CD14-positive monocyte (primary cell): Measurements from ENCODE around the gene TCP11L1. TPM values are rescaled to one million over a fixed set of nuclear protein-coding genes. Genes with fewer than 3 reads are reported as not detected.
"Not testable (repeated sequence)": the region's sequence is repeated elsewhere in the genome, so short reads cannot be mapped to it uniquely, and the experiment has no call there.

Experiments
- DNase-seq, 3 donors: peaks; one replicate each; pipeline ENCODE4 v3.0.0-alpha.2; 2011 to 2022
- H2AFZ ChIP-seq: 2 replicates; pipeline ENCODE4 v1.6.0; 2012; ENCODE audit warnings: mild to moderate bottlenecking, low read depth, low read length, inconsistent platforms; ENCODE audit not compliant: insufficient read depth, poor library complexity, severe bottlenecking
- H3K27ac ChIP-seq, 2 donors: 1 replicate in 1 of 2; 2 replicates in 1 of 2; pipeline ENCODE4 v1.5.1; 2012 to 2013; ENCODE audit warnings: low read length in 2 of 2, control low read depth in 1 of 2, inconsistent platforms in 1 of 2, low read depth in 1 of 2, mild to moderate bottlenecking in 1 of 2
- H3K27me3 ChIP-seq, 2 donors: one replicate each; pipeline versions ENCODE4 v1.6.0 to v1.6.1; 2011 to 2013; ENCODE audit warnings: low read length in 2 of 2; ENCODE audit not compliant: control insufficient read depth in 2 of 2, insufficient read depth in 2 of 2
- H3K36me3 ChIP-seq, 2 donors: replicated peaks in 1 of 2; 1 replicate in 1 of 2; 2 replicates in 1 of 2; pipeline versions ENCODE4 v1.5.1 to v1.6.1; 2012 to 2013; ENCODE audit warnings: low read length in 2 of 2, control low read depth in 1 of 2, inconsistent platforms in 1 of 2, mild to moderate bottlenecking in 1 of 2; ENCODE audit not compliant: insufficient read depth in 2 of 2, control insufficient read depth in 1 of 2
- H3K4me1 ChIP-seq, 2 donors: 1 replicate in 1 of 2; 2 replicates in 1 of 2; pipeline versions ENCODE4 v1.5.1 to v1.6.1; 2012 to 2013; ENCODE audit warnings: low read length in 2 of 2, control low read depth in 1 of 2, inconsistent platforms in 1 of 2, mild to moderate bottlenecking in 1 of 2, moderate library complexity in 1 of 2; ENCODE audit not compliant: insufficient read depth in 2 of 2, control insufficient read depth in 1 of 2
- H3K4me2 ChIP-seq: replicated peaks from 2 replicates; pipeline ENCODE3; 2012; ENCODE audit warnings: low read length, moderate library complexity, mild to moderate bottlenecking; ENCODE audit not compliant: poor library complexity, severe bottlenecking; ENCODE audit errors: extremely low read depth
- H3K4me3 ChIP-seq, 3 experiments: fragments of 200-600 bp in 1 of 3; sonication (generic) in 1 of 3; replicated peaks in 1 of 3; 1 replicate in 2 of 3; 2 replicates in 1 of 3; pipeline ENCODE4 v1.5.1; 2011 to 2013; ENCODE audit warnings: low read length in 3 of 3, mild to moderate bottlenecking in 3 of 3, control low read depth in 2 of 3, low read depth in 2 of 3, inconsistent platforms in 1 of 3, moderate library complexity in 1 of 3
- H3K79me2 ChIP-seq: 2 replicates; pipeline ENCODE4 v1.6.0; 2012; ENCODE audit warnings: mild to moderate bottlenecking, control low read depth, inconsistent platforms, low read length, moderate library complexity; ENCODE audit not compliant: insufficient read depth
- H3K9ac ChIP-seq: 2 replicates; pipeline ENCODE4 v1.6.0; 2017; ENCODE audit warnings: low read length, mild to moderate bottlenecking; ENCODE audit not compliant: insufficient read depth, poor library complexity, severe bottlenecking
- H3K9me3 ChIP-seq, 2 donors: replicated peaks in 1 of 2; 1 replicate in 1 of 2; 2 replicates in 1 of 2; pipeline versions ENCODE4 v1.5.1 to v1.6.1; 2012 to 2013; ENCODE audit warnings: low read length in 2 of 2, control low read depth in 1 of 2; ENCODE audit not compliant: control insufficient read depth in 1 of 2, insufficient read depth in 1 of 2
- H4K20me1 ChIP-seq: 2 replicates; pipeline ENCODE4 v1.6.0; 2012; ENCODE audit warnings: mild to moderate bottlenecking, low read length, control low read depth, moderate library complexity; ENCODE audit not compliant: insufficient read depth
- H3K27ac Mint-ChIP-seq, 7 donors: one replicate each; pipeline ENCODE4 v1.8.0; 2020; ENCODE audit warnings: mild to moderate bottlenecking in 7 of 7, mixed read lengths in 7 of 7, moderate library complexity in 6 of 7, inconsistent platforms in 2 of 7
- H3K27me3 Mint-ChIP-seq, 3 donors: one replicate each; pipeline ENCODE4 v1.8.0; 2021 to 2022; ENCODE audit warnings: low read depth in 3 of 3, mild to moderate bottlenecking in 3 of 3, mixed read lengths in 3 of 3, moderate library complexity in 3 of 3, inconsistent platforms in 1 of 3
- H3K36me3 Mint-ChIP-seq, 2 donors: one replicate each; pipeline ENCODE4 v1.8.0; 2020; ENCODE audit warnings: mixed read lengths in 2 of 2, inconsistent platforms in 1 of 2, mild to moderate bottlenecking in 1 of 2
- H3K4me1 Mint-ChIP-seq: one replicate; pipeline ENCODE4 v1.8.0; 2020; ENCODE audit warnings: mild to moderate bottlenecking, mixed read lengths
- H3K4me3 Mint-ChIP-seq, 2 donors: one replicate each; pipeline ENCODE4 v1.8.0; 2020; ENCODE audit warnings: mild to moderate bottlenecking in 2 of 2, mixed read lengths in 2 of 2, moderate library complexity in 1 of 2
- H3K9me3 Mint-ChIP-seq, 7 donors: one replicate each; pipeline ENCODE4 v1.8.0; 2020 to 2022; ENCODE audit warnings: mixed read lengths in 7 of 7, mild to moderate bottlenecking in 6 of 7, moderate library complexity in 6 of 7, inconsistent platforms in 2 of 7
- WGBS: methylation state at CpG from one replicate; pipeline ENCODE4 v1.1.5; 2013; ENCODE audit warnings: missing lambda C conversion rate; ENCODE audit not compliant: insufficient coverage; 5-methylcytosine and 5-hydroxymethylcytosine counted together
- intact Hi-C, 2 donors: fragments of 100-400 bp; cut with micrococcal nuclease; formaldehyde crosslinking; loops; one replicate each; pipeline versions ENCODE4 v1.15.0 to v1.15.1; 2023
- polyA plus RNA-seq, 3 donors: library from polyadenylated mRNA; depleted of rRNA in 1 of 3; unstranded in 2 of 3; stranded (reverse) in 1 of 3; fragments of 300-500 nt in 2 of 3; fragments of >200 nt in 1 of 3; fragmentation: Illumina TruSeq in 2 of 3; gene quantifications; 1 replicate in 2 of 3; 2 replicates in 1 of 3; pipeline ENCODE4 v1.2.3, GENCODE V29; 2012 to 2021
- TF ChIP-seq, protein P1 (sequence below): fragments of 200-600 bp; IDR thresholded peaks from one replicate; pipeline ENCODE4 v1.8.0; 2022; ENCODE audit warnings: antibody characterized with exemption, mild to moderate bottlenecking

Gene TCP11L1
- polyA plus RNA-seq, 3 donors = 5.1 to 11.2 (median 7.0) TPM

- Histone ChIP-seq H3K27ac (no peak overlapping the region), H3K4me2 (no peak overlapping the region), H3K27me3 (no peaks in the 10 kb centered on the region), H3K79me2 (peaks cover 22% of the 10 kb centered on the region), H3K9me3 (no peaks in the 10 kb centered on the region), H4K20me1 (no peaks in the 10 kb centered on the region), H3K36me3 (peaks cover 11 to 37% of the 10 kb centered on the region in 2 donors), H2AFZ (no peak overlapping the region), H3K4me1 (peaks cover 26 to 32% of the 10 kb centered on the region in 2 donors), H3K9ac (no peak overlapping the region), H3K4me3 (no peak overlapping the region)
- intact Hi-C loops = no loop called here
- WGBS = 100% methylated on average over 8 of the region's 8 CpGs
- H3K4me1 Mint-ChIP-seq = peaks cover 32% of the 10 kb centered on the region
- H3K9me3 Mint-ChIP-seq = no peaks in the 10 kb centered on the region
- H3K36me3 Mint-ChIP-seq = peaks cover 29 to 40% of the 10 kb centered on the region in 2 donors
- no peaks in the 10 kb centered on the region for H3K27me3 Mint-ChIP-seq
- no peak overlapping the region for H3K27ac Mint-ChIP-seq
- DNase-seq = no peak
- TF ChIP-seq, protein P1, sequence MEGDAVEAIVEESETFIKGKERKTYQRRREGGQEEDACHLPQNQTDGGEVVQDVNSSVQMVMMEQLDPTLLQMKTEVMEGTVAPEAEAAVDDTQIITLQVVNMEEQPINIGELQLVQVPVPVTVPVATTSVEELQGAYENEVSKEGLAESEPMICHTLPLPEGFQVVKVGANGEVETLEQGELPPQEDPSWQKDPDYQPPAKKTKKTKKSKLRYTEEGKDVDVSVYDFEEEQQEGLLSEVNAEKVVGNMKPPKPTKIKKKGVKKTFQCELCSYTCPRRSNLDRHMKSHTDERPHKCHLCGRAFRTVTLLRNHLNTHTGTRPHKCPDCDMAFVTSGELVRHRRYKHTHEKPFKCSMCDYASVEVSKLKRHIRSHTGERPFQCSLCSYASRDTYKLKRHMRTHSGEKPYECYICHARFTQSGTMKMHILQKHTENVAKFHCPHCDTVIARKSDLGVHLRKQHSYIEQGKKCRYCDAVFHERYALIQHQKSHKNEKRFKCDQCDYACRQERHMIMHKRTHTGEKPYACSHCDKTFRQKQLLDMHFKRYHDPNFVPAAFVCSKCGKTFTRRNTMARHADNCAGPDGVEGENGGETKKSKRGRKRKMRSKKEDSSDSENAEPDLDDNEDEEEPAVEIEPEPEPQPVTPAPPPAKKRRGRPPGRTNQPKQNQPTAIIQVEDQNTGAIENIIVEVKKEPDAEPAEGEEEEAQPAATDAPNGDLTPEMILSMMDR = no peak
- no peak overlapping the region for H3K4me3 Mint-ChIP-seq
These were observed 6.3 kb downstream of the TCP11L1 start for GRCh38 chr11:33045551-33046255.

DNA sequence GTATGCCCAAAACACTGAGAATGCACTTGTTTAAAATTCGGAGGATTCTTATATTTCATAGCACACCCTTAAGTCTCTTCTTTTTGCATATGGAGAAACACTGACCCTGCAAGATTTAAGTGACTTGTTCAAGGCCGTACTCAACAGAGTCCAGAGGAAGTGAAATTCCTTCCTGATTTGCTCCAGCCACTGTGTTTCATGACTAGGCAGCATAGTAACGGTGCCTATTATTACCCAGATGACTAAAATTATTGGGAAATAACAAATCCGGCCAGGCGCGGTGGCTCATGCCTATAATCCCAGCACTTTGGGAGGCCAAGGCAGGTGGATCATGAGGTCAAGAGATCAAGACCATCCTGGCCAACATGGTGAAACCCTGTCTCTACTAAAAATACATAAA, 9.3 kb downstream of the TCP11L1 start:
- peak overlapping the region in 1 of 3 experiments; percentile 2 for H3K4me3 ChIP-seq
- 0% methylated on average over 2 of the region's 6 CpGs for WGBS
- peak overlapping the region; percentile 54 to 62 for H3K27ac ChIP-seq
- H3K9ac ChIP-seq, H3K9me3 ChIP-seq, H3K4me3 Mint-ChIP-seq, H3K27me3 ChIP-seq, intact Hi-C loops, H4K20me1 ChIP-seq, H2AFZ ChIP-seq, H3K27me3 Mint-ChIP-seq, H3K9me3 Mint-ChIP-seq: not testable (repeated sequence)
- peaks cover 43% of the 10 kb centered on the region for H3K4me1 Mint-ChIP-seq
- peaks cover 28% of the 10 kb centered on the region for H3K79me2 ChIP-seq
- H3K36me3 ChIP-seq = peaks cover 13 to 33% of the 10 kb centered on the region in 2 donors
- H3K4me2 ChIP-seq = peak overlapping the region; percentile 30
- peak; percentile 77 to 92 (median 91) for DNase-seq
- peak overlapping the region; percentile 75 to 93 (median 84) for H3K27ac Mint-ChIP-seq
- peaks cover 30 to 41% of the 10 kb centered on the region in 2 donors for H3K36me3 Mint-ChIP-seq
- H3K4me1 ChIP-seq = peaks cover 41 to 44% of the 10 kb centered on the region in 2 donors

DNA sequence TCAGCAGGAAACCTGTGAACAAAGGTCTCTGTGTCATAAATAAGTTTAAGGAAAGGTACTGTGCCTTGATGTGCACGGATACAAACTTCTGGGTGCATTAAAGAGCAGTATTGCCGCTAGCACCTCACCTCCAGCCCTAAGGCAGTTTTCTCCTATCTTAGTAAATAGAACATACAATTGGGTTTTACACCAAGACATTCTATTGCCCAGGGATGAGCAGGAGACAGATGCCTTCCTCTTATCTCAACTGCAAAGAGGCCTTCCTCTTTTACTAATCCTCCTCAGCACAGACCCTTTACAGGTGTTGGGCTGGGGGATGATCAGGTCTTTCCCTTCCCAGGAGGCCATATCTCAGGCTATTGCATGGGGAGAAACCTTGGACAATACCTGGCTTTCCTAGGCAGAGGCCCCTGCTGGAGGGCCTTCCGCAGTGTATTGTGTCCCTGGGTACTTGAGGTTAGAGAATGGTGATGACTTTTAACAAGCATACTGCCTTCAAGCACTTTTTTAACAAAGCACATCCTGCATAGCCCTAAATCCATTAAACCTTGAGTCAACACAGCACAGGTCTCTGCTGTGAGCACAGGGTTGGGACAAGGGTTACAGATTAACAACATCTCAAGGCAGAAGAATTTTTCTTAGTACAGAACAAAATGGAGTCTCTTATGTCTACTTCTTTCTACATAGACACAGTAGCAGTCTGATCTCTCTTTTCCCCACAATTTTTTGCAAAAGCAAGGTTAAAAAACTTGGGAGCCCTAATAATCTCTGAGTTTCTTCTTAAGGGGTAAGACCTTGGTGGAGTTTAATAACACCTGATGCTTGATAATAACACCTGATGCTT, 10.4 kb downstream of the TCP11L1 start:
- H3K4me2 ChIP-seq, H3K9me3 Mint-ChIP-seq, H3K27me3 ChIP-seq, H3K9me3 ChIP-seq, H3K27me3 Mint-ChIP-seq, H2AFZ ChIP-seq, H4K20me1 ChIP-seq, H3K9ac ChIP-seq, DNase-seq, intact Hi-C loops, H3K4me3 ChIP-seq, H3K4me3 Mint-ChIP-seq: not testable (repeated sequence)
- Histone ChIP-seq H3K36me3 (peaks cover 16 to 31% of the 10 kb centered on the region in 2 donors), H3K79me2 (peaks cover 27% of the 10 kb centered on the region), H3K27ac (peak overlapping the region; percentile 54 to 62), H3K4me1 (peaks cover 41 to 44% of the 10 kb centered on the region in 2 donors)
- peaks cover 43% of the 10 kb centered on the region for H3K4me1 Mint-ChIP-seq
- 100% methylated on average over 1 of the region's 3 CpGs for WGBS
- peak overlapping the region; percentile 75 to 93 (median 84) for H3K27ac Mint-ChIP-seq
- H3K36me3 Mint-ChIP-seq = peaks cover 27 to 43% of the 10 kb centered on the region in 2 donors
